ACHN (cell line): Measurements from ENCODE around the gene RNF169.
"Not testable (repeated sequence)": the region's sequence is repeated elsewhere in the genome, so short reads cannot be mapped to it uniquely, and the experiment has no call there.

Experiments
- DNase-seq: peaks from one replicate; pipeline ENCODE4 v3.0.0-alpha.2; 2015
- in situ Hi-C: cut with HindIII; loops from 2 replicates; pipeline ENCODE4 v1.10.0; 2017; ENCODE audit warnings: low sequenced_read_pairs, low pct_ligation_motif_present, low pct_unique_long_range_greater_than_20kb

Gene RNF169

GRCh38 chr11:74754507-74755252 lies 6.0 kb downstream of the RNF169 start:
- in situ Hi-C loops, result no loop called here
- DNase-seq, result peak; percentile 42

- in situ Hi-C loops, result no loop called here
- DNase-seq, result no peak
Measured at GRCh38 chr11:74755395-74755995, 6.8 kb downstream of the RNF169 start.

- DNase-seq, result no peak
- in situ Hi-C loops, result no loop called here
Measured at GRCh38 chr11:74756571-74756970, 7.9 kb downstream of the RNF169 start.

GRCh38 chr11:74766905-74767304 lies 18.3 kb downstream of the RNF169 start:
- in situ Hi-C loops, result no loop called here

GRCh38 chr11:74768172-74768651 lies 19.6 kb downstream of the RNF169 start:
- DNase-seq, in situ Hi-C loops: not testable (repeated sequence)

More at GRCh38 chr11:74766905-74767304, 18.3 kb downstream of the RNF169 start:
- DNase-seq, result no peak

- in situ Hi-C loops, result no loop called here
- DNase-seq, result no peak
Measured at GRCh38 chr11:74769055-74769707, 20.5 kb downstream of the RNF169 start.

GRCh38 chr11:74770456-74770855 lies 21.8 kb downstream of the RNF169 start:
- DNase-seq, result no peak
- in situ Hi-C loops, result no loop called here

GRCh38 chr11:74771139-74771538 lies 22.5 kb downstream of the RNF169 start:
- no peak for DNase-seq
- in situ Hi-C loops, result no loop called here

GRCh38 chr11:74773476-74773875 lies 24.8 kb downstream of the RNF169 start:
- DNase-seq, result no peak
- in situ Hi-C loops, result no loop called here

- no peak for DNase-seq
- in situ Hi-C loops, result no loop called here
Measured at GRCh38 chr11:74775762-74776161, 27.1 kb downstream of the RNF169 start.

- DNase-seq, result no peak
- in situ Hi-C loops, result no loop called here
Measured at GRCh38 chr11:74776546-74776945, 27.9 kb downstream of the RNF169 start.

GRCh38 chr11:74777038-74777437 lies 28.4 kb downstream of the RNF169 start:
- in situ Hi-C loops, result no loop called here
- DNase-seq, result no peak

GRCh38 chr11:74777877-74778276 lies 29.2 kb downstream of the RNF169 start:
- in situ Hi-C loops, result no loop called here
- no peak for DNase-seq

GRCh38 chr11:74778581-74778980 lies 29.9 kb downstream of the RNF169 start:
- DNase-seq, result no peak
- in situ Hi-C loops, result no loop called here

GRCh38 chr11:74780248-74781005 lies 31.8 kb downstream of the RNF169 start:
- DNase-seq, result no peak
- in situ Hi-C loops, result no loop called here

- in situ Hi-C loops, result no loop called here
- peak; percentile 43 for DNase-seq
Measured at GRCh38 chr11:74783241-74783871, 34.7 kb downstream of the RNF169 start.

- in situ Hi-C loops, result no loop called here
- DNase-seq, result no peak
Measured at GRCh38 chr11:74784234-74784633, 35.6 kb downstream of the RNF169 start.

GRCh38 chr11:74784726-74785125 lies 36.1 kb downstream of the RNF169 start:
- in situ Hi-C loops, result no loop called here

More at GRCh38 chr11:74784726-74785125, 36.1 kb downstream of the RNF169 start:
- no peak for DNase-seq
